ENCODE results near the gene HBB.

Gene HBB

GRCh38 chr11:5246772-5247471 lies 20.1 kb upstream of the HBB start:
- DNase-seq = no peak

- no peak for DNase-seq
Observed at GRCh38 chr11:5245155-5245554, 18.3 kb upstream of the HBB start.

DNA sequence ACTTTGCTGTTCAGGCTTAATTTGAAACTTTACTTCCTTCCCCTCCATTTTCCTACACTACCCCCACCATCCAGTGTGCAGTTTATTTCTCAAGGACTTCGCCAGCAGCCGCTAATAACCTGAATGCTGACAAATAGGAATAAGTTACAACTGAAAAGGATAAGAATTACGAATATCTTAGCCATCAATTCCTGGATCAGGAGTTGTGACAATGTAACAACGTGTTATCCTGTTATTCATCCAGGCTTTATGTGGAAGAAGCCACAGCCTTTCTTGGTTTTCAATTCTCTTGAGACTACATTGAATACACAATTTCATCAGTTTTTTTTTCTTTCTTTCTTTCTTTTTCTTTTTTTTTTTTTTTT lies 16.9 kb upstream of the HBB start:
- DNase-seq = no peak

DNA sequence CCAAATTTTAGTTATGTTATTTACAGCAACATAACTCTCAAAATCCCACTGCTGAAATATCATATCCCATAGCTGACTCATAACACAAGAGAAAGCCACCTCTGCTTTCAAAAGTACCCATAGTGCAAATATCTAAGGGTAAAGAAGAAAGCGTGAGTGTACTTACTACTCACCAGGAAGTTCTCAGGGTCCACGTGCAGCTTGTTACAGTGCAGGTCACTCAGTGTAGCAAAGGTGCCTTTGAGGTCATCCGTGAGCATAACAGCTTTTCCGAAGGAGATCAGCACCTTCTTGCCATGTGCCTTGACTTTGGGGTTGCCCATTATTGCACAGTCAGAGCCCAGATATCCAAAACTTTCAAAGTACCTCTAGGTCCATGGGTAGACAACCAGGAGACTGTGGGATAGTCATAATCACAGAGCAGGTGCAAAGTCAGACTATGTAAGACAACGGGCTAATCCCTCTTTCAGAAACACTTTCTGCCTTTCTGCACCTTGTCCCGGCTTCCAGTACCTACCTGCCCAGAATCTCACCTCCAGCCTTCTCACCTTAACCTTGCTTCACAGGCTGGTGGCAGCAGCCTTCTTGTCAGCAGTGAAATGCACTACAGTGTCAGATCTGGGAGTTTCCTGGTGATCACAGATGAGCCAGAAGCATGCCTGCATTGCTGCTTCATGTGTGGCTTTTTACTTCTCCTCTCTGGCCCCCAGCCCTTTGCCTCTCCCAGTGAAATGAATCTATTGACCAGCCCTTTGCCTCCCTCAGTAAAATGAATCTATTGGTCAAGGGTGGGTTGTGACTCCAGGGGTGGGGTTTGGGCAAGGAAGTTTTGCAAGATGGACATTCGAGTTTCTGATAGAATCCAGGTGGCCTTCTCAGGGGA lies 16.3 kb upstream of the HBB start:
- DNase-seq = no peak

DNA sequence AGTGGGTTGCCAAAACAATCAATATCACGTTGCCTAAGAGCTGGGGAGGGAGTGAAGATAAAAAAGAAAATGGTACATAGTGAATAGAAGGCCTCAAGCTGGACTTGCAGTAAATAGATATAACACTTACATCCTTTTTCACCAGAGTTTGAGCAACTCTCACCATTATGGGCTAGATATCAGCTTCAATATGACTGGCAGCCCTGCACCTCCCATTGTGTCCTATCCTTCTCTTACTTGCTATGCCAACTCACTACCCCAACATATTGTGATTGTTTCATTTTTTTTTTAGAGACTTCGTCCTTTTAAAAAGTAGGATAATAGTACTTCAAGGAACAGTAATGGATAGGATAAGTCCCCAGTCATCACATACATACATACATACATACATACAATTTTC lies 15.3 kb upstream of the HBB start:
- no peak for DNase-seq

DNA sequence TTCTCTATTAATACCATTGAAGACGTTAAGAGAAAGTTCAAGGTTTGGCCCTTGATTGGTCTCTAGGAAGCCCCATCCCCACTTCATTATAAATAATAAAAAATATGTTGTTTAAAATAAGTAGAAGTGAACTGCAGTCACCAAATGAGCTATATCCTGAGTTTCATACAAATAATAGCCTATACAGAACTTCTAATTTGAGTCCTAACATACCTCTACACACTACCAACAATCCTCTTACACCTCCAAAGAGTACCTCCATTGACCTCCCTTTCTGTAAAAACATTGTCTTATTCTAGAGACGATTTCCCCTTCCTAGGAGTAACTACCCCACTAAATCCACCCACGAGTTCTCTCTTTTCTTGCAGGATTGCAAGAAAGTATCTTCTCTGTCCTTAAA lies 14.6 kb upstream of the HBB start:
- no peak for DNase-seq

DNA sequence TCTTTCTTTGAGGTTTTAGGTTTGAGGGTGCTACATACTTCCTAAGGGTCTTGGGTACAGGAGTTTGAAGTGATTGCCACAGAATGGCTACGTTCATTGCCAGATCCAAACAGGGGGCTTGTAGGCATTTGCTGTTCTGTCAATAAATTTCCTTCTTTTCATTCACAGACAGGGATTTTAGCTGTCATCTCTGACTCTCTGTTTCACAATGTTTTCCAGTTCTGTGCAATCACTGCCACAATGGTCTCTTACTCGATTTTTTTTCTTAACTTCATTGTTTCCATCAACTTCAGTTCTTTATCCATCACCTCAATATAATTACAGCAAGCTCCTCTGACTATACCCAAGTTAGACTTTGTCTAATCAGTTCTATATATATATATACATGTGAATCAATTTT lies 13.6 kb upstream of the HBB start:
- no peak for DNase-seq

DNA sequence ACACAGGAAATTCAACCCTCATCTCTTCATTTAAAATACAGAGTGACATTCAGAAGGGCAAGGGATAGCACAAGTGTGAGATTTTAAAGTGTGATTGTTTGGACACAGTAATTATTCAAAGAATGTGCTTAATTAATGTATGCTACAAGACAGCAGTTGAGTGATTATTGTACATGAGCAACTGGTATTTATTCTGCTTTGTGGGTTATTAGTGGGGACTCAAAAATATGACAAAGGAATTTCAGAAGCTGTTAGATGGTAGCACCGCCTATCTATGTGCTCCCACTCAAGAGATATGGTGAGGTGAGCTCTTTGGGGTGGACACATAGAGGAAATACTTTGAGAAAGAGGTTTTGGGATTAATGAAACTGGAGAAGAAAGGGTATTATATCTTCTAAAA lies 13.2 kb upstream of the HBB start:
- no peak for DNase-seq

DNA sequence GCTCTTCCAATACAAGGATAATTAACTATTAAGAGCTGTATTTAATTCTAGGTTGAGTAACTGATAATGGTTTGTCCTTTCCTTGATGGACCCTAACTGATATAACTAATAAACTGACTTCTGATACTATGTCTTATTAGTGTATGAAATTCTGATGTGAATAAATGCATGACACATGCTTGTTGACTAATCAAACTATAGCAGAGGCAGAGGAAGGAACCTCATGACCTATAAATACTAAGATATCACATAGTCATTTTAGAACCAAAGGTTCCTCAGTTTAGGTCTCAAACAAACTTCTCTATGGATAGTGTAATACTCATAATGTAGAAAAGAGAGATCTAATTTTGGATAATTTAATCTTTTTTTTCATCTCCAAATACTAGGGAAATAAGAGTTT lies 12.2 kb upstream of the HBB start:
- DNase-seq = no peak

- no peak for DNase-seq
Observed at GRCh38 chr11:5238486-5238885, 11.6 kb upstream of the HBB start.

DNA sequence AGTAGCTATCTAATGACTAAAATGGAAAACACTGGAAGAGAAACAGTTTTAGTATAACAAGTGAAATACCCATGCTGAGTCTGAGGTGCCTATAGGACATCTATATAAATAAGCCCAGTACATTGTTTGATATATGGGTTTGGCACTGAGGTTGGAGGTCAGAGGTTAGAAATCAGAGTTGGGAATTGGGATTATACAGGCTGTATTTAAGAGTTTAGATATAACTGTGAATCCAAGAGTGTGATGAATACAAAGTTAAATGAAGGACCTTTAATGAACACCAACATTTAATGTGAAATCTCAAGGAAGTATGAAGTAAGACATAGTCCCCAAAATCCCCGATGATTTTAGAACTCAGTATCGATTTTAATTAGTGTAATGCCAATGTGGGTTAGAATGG lies 10.5 kb upstream of the HBB start:
- no peak for DNase-seq

DNA sequence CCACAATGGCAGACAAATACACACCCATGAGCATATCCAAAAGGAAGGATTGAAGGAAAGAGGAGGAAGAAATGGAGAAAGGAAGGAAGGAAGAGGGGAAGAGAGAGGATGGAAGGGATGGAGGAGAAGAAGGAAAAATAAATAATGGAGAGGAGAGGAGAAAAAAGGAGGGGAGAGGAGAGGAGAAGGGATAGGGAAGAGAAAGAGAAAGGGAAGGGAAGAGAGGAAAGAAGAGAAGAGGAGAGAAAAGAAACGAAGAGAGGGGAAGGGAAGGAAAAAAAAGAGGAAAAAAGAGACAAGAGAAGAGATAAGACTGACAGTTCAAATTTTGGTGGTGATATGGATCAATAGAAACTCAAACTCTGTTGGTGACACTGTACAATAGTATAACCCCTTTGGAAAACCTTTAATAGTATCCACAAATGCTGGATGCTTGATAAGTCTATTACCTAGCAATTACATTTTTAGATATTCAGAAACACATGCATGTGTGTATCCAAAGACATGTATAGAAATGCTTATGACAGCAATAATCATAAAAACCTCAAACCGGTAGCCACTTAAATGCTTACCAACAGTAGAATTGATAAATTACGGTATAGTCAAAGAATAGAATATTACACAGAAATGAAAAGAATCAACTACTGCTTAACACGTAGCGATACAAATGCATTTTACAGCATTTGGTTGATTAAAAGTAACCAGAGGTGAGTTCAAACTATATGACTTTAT lies 8.7 kb upstream of the HBB start:
- DNase-seq = no peak

- DNase-seq = no peak
Observed at GRCh38 chr11:5234381-5234834, 7.5 kb upstream of the HBB start, which contains the start of gene HBD. Gene HBD (minus strand): TSS chr11:5234483. CDS start chr11:5234433, 50 bp downstream.

- no peak for DNase-seq
Observed at GRCh38 chr11:5233307-5233706, 6.4 kb upstream of the HBB start.

GRCh38 chr11:5232821-5233220 lies 6.0 kb upstream of the HBB start:
- no peak for DNase-seq

GRCh38 chr11:5232176-5232575 lies 5.3 kb upstream of the HBB start:
- DNase-seq = no peak

DNA sequence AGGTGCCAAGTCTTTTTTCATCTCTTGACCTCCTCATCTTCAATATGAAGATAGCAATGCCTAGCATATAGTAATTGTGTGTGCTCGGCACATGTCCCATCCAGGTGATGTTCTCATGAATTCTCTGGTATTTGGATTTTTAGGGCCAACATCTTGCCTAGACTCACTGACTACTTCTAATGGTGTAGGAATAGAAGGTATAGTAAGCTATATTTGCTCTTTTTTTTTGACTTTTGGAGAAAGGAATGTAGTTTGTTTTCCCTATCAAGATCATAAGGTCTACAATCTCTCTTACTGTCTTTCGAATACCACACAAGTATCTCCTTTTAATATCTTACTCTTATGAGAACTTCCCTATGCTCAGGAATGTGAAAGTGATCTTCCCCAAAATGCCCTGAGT lies 4.2 kb upstream of the HBB start:
- no peak for DNase-seq

DNA sequence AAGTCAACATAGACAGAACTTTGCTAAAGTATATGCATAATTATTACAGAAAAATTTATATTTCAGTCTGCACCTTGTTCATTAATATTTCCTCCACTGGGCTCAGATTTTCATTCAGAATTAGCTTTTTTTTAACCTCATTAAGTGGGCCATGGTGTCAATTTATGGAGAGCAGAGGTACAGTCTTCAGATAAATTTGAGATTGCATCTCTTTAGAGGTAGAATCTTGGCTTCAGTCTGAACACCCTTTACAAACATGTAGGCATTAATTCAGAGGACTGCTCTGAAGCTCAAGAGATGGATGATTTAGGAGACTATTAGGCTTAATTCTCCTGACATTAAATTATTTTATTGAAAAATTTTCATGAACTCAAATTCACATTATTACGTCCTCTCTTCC lies 3.4 kb upstream of the HBB start:
- DNase-seq = no peak

DNA sequence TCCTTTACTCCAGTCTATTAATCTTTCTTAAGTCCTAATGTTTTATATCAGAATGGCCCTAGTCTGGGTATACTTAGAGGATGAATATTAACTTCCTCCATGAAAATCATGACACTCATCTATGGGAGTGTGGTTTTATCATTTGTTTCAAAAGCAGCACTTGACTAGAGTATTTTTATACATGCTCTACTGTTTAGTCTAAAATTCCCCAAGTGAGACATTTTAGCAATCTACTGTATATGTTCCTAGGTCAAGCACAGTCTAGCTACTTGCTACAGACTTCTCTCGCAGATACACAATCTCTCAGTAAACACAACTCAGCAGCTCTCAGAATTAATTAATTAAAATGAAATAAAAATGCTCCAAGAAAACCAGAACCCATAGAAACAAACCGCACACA lies 2.9 kb upstream of the HBB start:
- no peak for DNase-seq

DNA sequence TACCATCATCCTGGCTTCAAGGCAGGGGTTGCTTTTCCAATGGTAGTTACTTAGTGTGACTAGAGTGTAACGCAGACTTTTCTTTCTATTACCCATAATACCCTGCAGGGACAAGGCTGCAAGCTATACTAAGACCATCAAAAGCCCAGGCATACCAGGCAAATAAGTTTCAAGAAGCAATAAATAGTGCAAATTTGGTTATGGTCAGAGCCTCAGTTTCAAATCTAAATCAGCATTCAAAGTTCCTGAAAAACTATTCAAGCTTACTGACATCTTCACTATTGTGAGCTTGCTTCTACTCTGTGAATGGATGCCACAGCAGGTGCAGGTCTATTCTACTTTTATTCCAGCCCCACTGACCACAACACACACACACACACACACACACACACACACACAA lies 2.5 kb upstream of the HBB start:
- DNase-seq = no peak

DNA sequence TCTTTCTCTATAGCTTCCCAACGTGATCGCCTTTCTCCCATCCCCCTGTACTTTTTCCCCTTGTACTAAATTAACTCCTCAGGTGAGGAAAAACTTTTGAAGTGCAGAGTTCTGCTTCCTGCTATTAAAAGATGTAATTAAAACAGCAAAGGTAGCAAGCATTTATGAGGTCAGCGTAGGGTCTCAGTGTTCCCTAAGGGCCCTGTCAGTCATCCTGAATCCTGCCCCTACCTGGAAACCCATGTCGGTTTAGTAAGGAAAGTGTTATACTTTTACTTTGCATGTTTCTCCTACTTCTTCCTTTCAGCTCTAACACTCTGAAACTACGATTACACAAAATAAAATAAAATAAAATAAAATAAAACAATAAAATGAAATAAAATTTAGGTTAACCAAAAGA lies 1.3 kb upstream of the HBB start:
- no peak for DNase-seq

- DNase-seq = no peak
Observed at GRCh38 chr11:5227681-5228080, 810 bp upstream of the HBB start.

- DNase-seq = no peak
Observed at GRCh38 chr11:5225480-5225871, 1.4 kb downstream of the HBB start.
